Effector memory CD4-positive, alpha-beta T cell (primary cell): ENCODE measurements around the gene MAML3.

ENCODE experiments used
- DNase-seq, 3 donors: peaks; one replicate each; pipeline ENCODE4 v3.0.0-alpha.2; 2020
- H3K27ac ChIP-seq: 2 replicates; pipeline ENCODE4 v1.7.0; 2013; ENCODE audit warnings: mild to moderate bottlenecking, low read length, moderate library complexity; ENCODE audit not compliant: insufficient read depth, poor library complexity, severe bottlenecking
- H3K27me3 ChIP-seq: replicated peaks from 2 replicates; pipeline ENCODE4 v1.7.0; 2013; ENCODE audit warnings: mild to moderate bottlenecking, low read length; ENCODE audit not compliant: insufficient read depth, control insufficient read depth, poor library complexity, severe bottlenecking
- H3K36me3 ChIP-seq: 2 replicates; pipeline ENCODE4 v1.7.0; 2013; ENCODE audit warnings: mild to moderate bottlenecking, low read length, moderate library complexity; ENCODE audit not compliant: control insufficient read depth, insufficient read depth
- H3K4me1 ChIP-seq: 2 replicates; pipeline ENCODE4 v1.7.0; 2013; ENCODE audit warnings: low read length, mild to moderate bottlenecking; ENCODE audit not compliant: control insufficient read depth, insufficient read depth, poor library complexity, severe bottlenecking
- H3K4me3 ChIP-seq: 2 replicates; pipeline ENCODE4 v1.7.0; 2013; ENCODE audit warnings: low read length, low read depth, mild to moderate bottlenecking; ENCODE audit not compliant: insufficient read depth, poor library complexity, severe bottlenecking
- H3K9me3 ChIP-seq: 2 replicates; pipeline ENCODE4 v1.7.0; 2013; ENCODE audit warnings: mild to moderate bottlenecking, low read length, moderate library complexity; ENCODE audit not compliant: control insufficient read depth

MAML3 gene

GRCh38 chr4:139903845-139904244 lies 250.1 kb downstream of the MAML3 start:
- Histone ChIP-seq H3K27ac (no peak overlapping the region), H3K4me1 (no peaks in the 10 kb centered on the region), H3K9me3 (no peaks in the 10 kb centered on the region), H3K36me3 (no peaks in the 10 kb centered on the region), H3K27me3 (no peaks in the 10 kb centered on the region), H3K4me3 (no peak overlapping the region)
- DNase-seq = no peak

- no peak overlapping the region for H3K27ac ChIP-seq
- H3K4me3 ChIP-seq = no peak overlapping the region
Measured at GRCh38 chr4:139902321-139903320, 251.4 kb downstream of the MAML3 start.

GRCh38 chr4:139901531-139902320 lies 252.3 kb downstream of the MAML3 start:
- no peaks in the 10 kb centered on the region for H3K4me1 ChIP-seq
- H3K27ac ChIP-seq = no peak overlapping the region
- no peak overlapping the region for H3K4me3 ChIP-seq
- no peaks in the 10 kb centered on the region for H3K27me3 ChIP-seq
- no peaks in the 10 kb centered on the region for H3K9me3 ChIP-seq
- no peaks in the 10 kb centered on the region for H3K36me3 ChIP-seq
- no peak for DNase-seq

More at GRCh38 chr4:139902321-139903320, 251.4 kb downstream of the MAML3 start:
- Histone ChIP-seq H3K4me1 (no peaks in the 10 kb centered on the region), H3K27me3 (no peaks in the 10 kb centered on the region), H3K36me3 (no peaks in the 10 kb centered on the region), H3K9me3 (no peaks in the 10 kb centered on the region)
- no peak for DNase-seq

GRCh38 chr4:139900964-139901376 lies 253.0 kb downstream of the MAML3 start:
- no peak for DNase-seq
- H3K36me3 ChIP-seq = no peaks in the 10 kb centered on the region
- H3K27me3 ChIP-seq = no peaks in the 10 kb centered on the region
- H3K4me1 ChIP-seq = no peaks in the 10 kb centered on the region
- no peak overlapping the region for H3K27ac ChIP-seq
- no peak overlapping the region for H3K4me3 ChIP-seq
- H3K9me3 ChIP-seq = no peaks in the 10 kb centered on the region

GRCh38 chr4:139899346-139899745 lies 254.6 kb downstream of the MAML3 start:
- H3K27me3 ChIP-seq = no peaks in the 10 kb centered on the region
- H3K4me3 ChIP-seq = no peak overlapping the region
- no peak for DNase-seq
- no peaks in the 10 kb centered on the region for H3K4me1 ChIP-seq
- no peaks in the 10 kb centered on the region for H3K36me3 ChIP-seq
- H3K9me3 ChIP-seq = no peaks in the 10 kb centered on the region
- H3K27ac ChIP-seq = no peak overlapping the region

GRCh38 chr4:139898293-139898692 lies 255.7 kb downstream of the MAML3 start:
- no peaks in the 10 kb centered on the region for H3K27me3 ChIP-seq
- H3K9me3 ChIP-seq = no peaks in the 10 kb centered on the region
- no peak for DNase-seq
- no peaks in the 10 kb centered on the region for H3K36me3 ChIP-seq
- H3K27ac ChIP-seq = no peak overlapping the region
- no peaks in the 10 kb centered on the region for H3K4me1 ChIP-seq
- H3K4me3 ChIP-seq = no peak overlapping the region

GRCh38 chr4:139896091-139896604 lies 257.8 kb downstream of the MAML3 start:
- Histone ChIP-seq H3K9me3 (no peaks in the 10 kb centered on the region), H3K27me3 (no peaks in the 10 kb centered on the region), H3K36me3 (no peaks in the 10 kb centered on the region), H3K27ac (no peak overlapping the region), H3K4me1 (no peaks in the 10 kb centered on the region), H3K4me3 (no peak overlapping the region)
- no peak for DNase-seq

- H3K9me3 ChIP-seq = no peaks in the 10 kb centered on the region
- H3K36me3 ChIP-seq = no peaks in the 10 kb centered on the region
- no peak for DNase-seq
- no peaks in the 10 kb centered on the region for H3K4me1 ChIP-seq
- no peak overlapping the region for H3K4me3 ChIP-seq
- no peak overlapping the region for H3K27ac ChIP-seq
- no peaks in the 10 kb centered on the region for H3K27me3 ChIP-seq
Measured at GRCh38 chr4:139893801-139894200, 260.2 kb downstream of the MAML3 start.

- H3K9me3 ChIP-seq = no peaks in the 10 kb centered on the region
- no peak for DNase-seq
- H3K36me3 ChIP-seq = no peaks in the 10 kb centered on the region
- no peaks in the 10 kb centered on the region for H3K27me3 ChIP-seq
- no peak overlapping the region for H3K4me3 ChIP-seq
- no peaks in the 10 kb centered on the region for H3K4me1 ChIP-seq
- no peak overlapping the region for H3K27ac ChIP-seq
Measured at GRCh38 chr4:139892973-139893736, 260.8 kb downstream of the MAML3 start.
